H1 (cell line): ENCODE data around the gene RRAS. TPM values are rescaled to one million over a fixed set of nuclear protein-coding genes. Genes with fewer than 3 reads are reported as not detected.

ENCODE experiments used
- microRNA-seq, 2 experiments: library from miRNA; unstranded; fragments of <30 nt; microRNA quantifications; one replicate each; pipeline versions ENCODE4 to v1.2.0, GENCODE V29; 2016 to 2020; ENCODE audit warnings: borderline microRNAs expressed in 2 of 2, borderline number of aligned reads in 2 of 2, borderline replicate concordance in 1 of 2
- polyA plus RNA-seq, 7 experiments: library from polyadenylated mRNA; depleted of rRNA in 3 of 7; stranded (reverse) in 5 of 7; unstranded in 2 of 7; fragments of >200 nt in 5 of 7; fragments of 200-250 nt in 2 of 7; gene quantifications; 1 replicate in 5 of 7; 2 replicates in 1 of 7; 4 replicates in 1 of 7; pipeline versions ENCODE4 v1.2.1 to v1.2.3, GENCODE V29; 2011 to 2013; ENCODE audit warnings: missing spikeins in 2 of 7, mixed read lengths in 2 of 7
- small RNA-seq: library from polyadenylated mRNA; stranded (forward); fragments of <200 nt; extraction: miRNeasy Mini kit (QIAGEN cat#:217004); gene quantifications from one replicate; pipeline ENCODE3, GENCODE V24; 2013; ENCODE audit not compliant: insufficient read depth
- total RNA-seq: library from RNA; stranded (reverse); fragmentation: NEBNext Ultra II Directional; extraction: Animal tissue kit (Norgen Biotek cat#: 25700); gene quantifications from 2 replicates; pipeline ENCODE4 v1.2.1, GENCODE V29; 2021

The RRAS gene
- total and polyA plus RNA-seq, 2 of the 8 experiments (the other 6 are each of a cell fraction or from before 2014, with no cell fraction given), result 17.7 to 49.1 TPM

Small RNA genes lying within 50 kb of the gene (microRNA-seq; reads per million reads assigned to microRNA genes)
- 0 to 0.20 reads per million in 2 experiments for gene MIR5088

Small RNA genes lying within 50 kb of the gene (small RNA-seq; reads per million reads assigned to genes)
- gene MIR5088, result not detected

Other genes starting within 250 kb of the RRAS start
- gene PTH2, start 216.7 kb downstream of the RRAS start, total RNA-seq, result 0.82 TPM in 1 of 2 replicates, not detected in the other
- gene PTH2, start 216.7 kb downstream of the RRAS start, polyA plus RNA-seq (2011; rRNA removed), result 0.50 TPM in 1 of 2 replicates, not detected in the other
- 0.93 and 1.1 TPM in 2 replicates for gene GFY, start 214.8 kb downstream of the RRAS start, total RNA-seq
- 0.68 and 1.2 TPM in 2 replicates for gene GFY, start 214.8 kb downstream of the RRAS start, polyA plus RNA-seq (2011; rRNA removed)
- 2.3 and 3.0 TPM in 2 replicates for gene SLC17A7, start 198.6 kb downstream of the RRAS start, total RNA-seq
- 2.7 and 4.7 TPM in 2 replicates for gene SLC17A7, start 198.6 kb downstream of the RRAS start, polyA plus RNA-seq (2011; rRNA removed)
- 146 and 155 TPM in 2 replicates for gene PIH1D1, start 188.3 kb downstream of the RRAS start, total RNA-seq
- 195 and 220 TPM in 2 replicates for gene PIH1D1, start 188.3 kb downstream of the RRAS start, polyA plus RNA-seq (2011; rRNA removed)
- 32.7 and 34.3 TPM in 2 replicates for gene ALDH16A1, start 186.9 kb downstream of the RRAS start, total RNA-seq
- gene ALDH16A1, start 186.9 kb downstream of the RRAS start, polyA plus RNA-seq (2011; rRNA removed), result 30.5 and 54.8 TPM in 2 replicates
- 1.6 and 2.6 TPM in 2 replicates for gene FLT3LG, start 165.9 kb downstream of the RRAS start, total RNA-seq
- 3.2 and 3.9 TPM in 2 replicates for gene FLT3LG, start 165.9 kb downstream of the RRAS start, polyA plus RNA-seq (2011; rRNA removed)
- gene RPL13A, start 152.5 kb downstream of the RRAS start, total RNA-seq, result 3,305 and 3,520 TPM in 2 replicates
- gene RPL13A, start 152.5 kb downstream of the RRAS start, polyA plus RNA-seq (2011; rRNA removed), result 8,501 and 8,868 TPM in 2 replicates
- gene RPS11, start 143.7 kb downstream of the RRAS start, total RNA-seq, result 2,240 and 2,296 TPM in 2 replicates
- 4,988 and 6,072 TPM in 2 replicates for gene RPS11, start 143.7 kb downstream of the RRAS start, polyA plus RNA-seq (2011; rRNA removed)
- 43.4 and 46.5 TPM in 2 replicates for gene FCGRT, start 127.5 kb downstream of the RRAS start, total RNA-seq
- gene FCGRT, start 127.5 kb downstream of the RRAS start, polyA plus RNA-seq (2011; rRNA removed), result 41.2 and 66.7 TPM in 2 replicates
- gene RCN3, start 112.1 kb downstream of the RRAS start, total RNA-seq, result 18.9 and 19.5 TPM in 2 replicates
- 5.8 and 9.4 TPM in 2 replicates for gene RCN3, start 112.1 kb downstream of the RRAS start, polyA plus RNA-seq (2011; rRNA removed)
- 85.1 and 93.8 TPM in 2 replicates for gene NOSIP, start 59.6 kb downstream of the RRAS start, total RNA-seq
- gene NOSIP, start 59.6 kb downstream of the RRAS start, polyA plus RNA-seq (2011; rRNA removed), result 192 and 254 TPM in 2 replicates
- gene PRRG2, start 58.8 kb downstream of the RRAS start, total RNA-seq, result 4.1 and 5.7 TPM in 2 replicates
- gene PRRG2, start 58.8 kb downstream of the RRAS start, polyA plus RNA-seq (2011; rRNA removed), result 5.6 and 6.3 TPM in 2 replicates
- 59.4 and 63.8 TPM in 2 replicates for gene PRR12, start 49.0 kb downstream of the RRAS start, total RNA-seq
- 2.5 and 4.6 TPM in 2 replicates for gene PRR12, start 49.0 kb downstream of the RRAS start, polyA plus RNA-seq (2011; rRNA removed)
- 81.7 and 93.3 TPM in 2 replicates for gene SCAF1, start 2.1 kb upstream of the RRAS start, total RNA-seq
- 9.7 and 21.4 TPM in 2 replicates for gene SCAF1, start 2.1 kb upstream of the RRAS start, polyA plus RNA-seq (2011; rRNA removed)
- 114 and 115 TPM in 2 replicates for gene IRF3, start 25.7 kb upstream of the RRAS start, total RNA-seq
- gene IRF3, start 25.7 kb upstream of the RRAS start, polyA plus RNA-seq (2011; rRNA removed), result 103 and 185 TPM in 2 replicates
- gene BCL2L12, start 25.8 kb upstream of the RRAS start, total RNA-seq, result 126 and 133 TPM in 2 replicates
- gene BCL2L12, start 25.8 kb upstream of the RRAS start, polyA plus RNA-seq (2011; rRNA removed), result 209 and 280 TPM in 2 replicates
- 561 and 579 TPM in 2 replicates for gene PRMT1, start 37.1 kb upstream of the RRAS start, total RNA-seq
- gene PRMT1, start 37.1 kb upstream of the RRAS start, polyA plus RNA-seq (2011; rRNA removed), result 1,215 and 1,548 TPM in 2 replicates
- 2.6 and 4.3 TPM in 2 replicates for gene ADM5, start 49.5 kb upstream of the RRAS start, total RNA-seq
- gene ADM5, start 49.5 kb upstream of the RRAS start, polyA plus RNA-seq (2011; rRNA removed), result 2.5 and 5.4 TPM in 2 replicates
- gene CPT1C, start 51.0 kb upstream of the RRAS start, total RNA-seq, result 91.8 and 98.3 TPM in 2 replicates
- 79.6 and 122 TPM in 2 replicates for gene CPT1C, start 51.0 kb upstream of the RRAS start, polyA plus RNA-seq (2011; rRNA removed)
- gene TSKS, start 123.2 kb upstream of the RRAS start, total RNA-seq, result not detected in 2 replicates
- gene TSKS, start 123.2 kb upstream of the RRAS start, polyA plus RNA-seq (2011; rRNA removed), result 0.21 and 0.24 TPM in 2 replicates
- gene AP2A1, start 126.9 kb upstream of the RRAS start, total RNA-seq, result 105 and 109 TPM in 2 replicates
- 106 and 157 TPM in 2 replicates for gene AP2A1, start 126.9 kb upstream of the RRAS start, polyA plus RNA-seq (2011; rRNA removed)
- gene FUZ, start 173.1 kb upstream of the RRAS start, total RNA-seq, result 33.9 and 34.1 TPM in 2 replicates
- 28.4 and 43.8 TPM in 2 replicates for gene FUZ, start 173.1 kb upstream of the RRAS start, polyA plus RNA-seq (2011; rRNA removed)
- 71.4 and 73.9 TPM in 2 replicates for gene MED25, start 178.1 kb upstream of the RRAS start, total RNA-seq
- gene MED25, start 178.1 kb upstream of the RRAS start, polyA plus RNA-seq (2011; rRNA removed), result 21.6 and 40.4 TPM in 2 replicates
- gene PTOV1, start 211.0 kb upstream of the RRAS start, total RNA-seq, result 251 and 261 TPM in 2 replicates
- gene PTOV1, start 211.0 kb upstream of the RRAS start, polyA plus RNA-seq (2011; rRNA removed), result 147 and 213 TPM in 2 replicates
- 105 TPM in 2 replicates for gene PNKP, start 227.4 kb upstream of the RRAS start, total RNA-seq
- gene PNKP, start 227.4 kb upstream of the RRAS start, polyA plus RNA-seq (2011; rRNA removed), result 45.8 and 66.5 TPM in 2 replicates
- gene AKT1S1, start 237.2 kb upstream of the RRAS start, total RNA-seq, result 45.9 and 46.7 TPM in 2 replicates
- 40.7 and 73.3 TPM in 2 replicates for gene AKT1S1, start 237.2 kb upstream of the RRAS start, polyA plus RNA-seq (2011; rRNA removed)
- gene TBC1D17, start 237.6 kb upstream of the RRAS start, total RNA-seq, result 44.9 and 47.6 TPM in 2 replicates
- gene TBC1D17, start 237.6 kb upstream of the RRAS start, polyA plus RNA-seq (2011; rRNA removed), result 30.3 and 53.7 TPM in 2 replicates